H54 (cell line): ENCODE measurements around the gene CCDC136.

Experiments used
- DNase-seq: peaks from one replicate; pipeline ENCODE4 v3.0.0; 2011; ENCODE audit warnings: low spot score, mixed read lengths; ENCODE audit not compliant: insufficient read length
- FAIRE-seq: peaks from 3 replicates; lab custom pipeline; 2011; peaks lifted over from hg19 to GRCh38; lab: Jason Lieb, UNC
- POLR2A ChIP-seq: IDR thresholded peaks from 2 replicates; pipeline ENCODE4 v1.6.1; 2011; ENCODE audit warnings: low read depth, mild to moderate bottlenecking, low read length

The CCDC136 gene

GRCh38 chr7:128869944-128870285 is 78.1 kb downstream of the CCDC136 start:
- FAIRE-seq (no peak), DNase-seq (no peak)
- TF ChIP-seq POLR2A, result no peak

GRCh38 chr7:128871050-128871449 is 79.3 kb downstream of the CCDC136 start:
- no peak for DNase-seq
- no peak for TF ChIP-seq POLR2A
- FAIRE-seq, result no peak
